ENCODE measurements around the gene KLF17.

KLF17 gene

GRCh38 chr1:44157903-44158302, 39.3 kb downstream of the KLF17 start:
- DNase-seq: no peak

GRCh38 chr1:44158871-44159270, 40.2 kb downstream of the KLF17 start:
- DNase-seq: no peak

GRCh38 chr1:44161546-44161945, 42.9 kb downstream of the KLF17 start:
- no peak for DNase-seq

GRCh38 chr1:44168520-44169098, 50.0 kb downstream of the KLF17 start:
- DNase-seq: no peak

GRCh38 chr1:44170281-44170823, 51.7 kb downstream of the KLF17 start:
- no peak for DNase-seq

- DNase-seq: no peak
These were observed 56.0 kb downstream of the KLF17 start for GRCh38 chr1:44174630-44175029.

All from NCI-H1930 (cell line).